GM21390 (cell line): ENCODE results near the gene BEND6.

ENCODE experiments used
- ATAC-seq: cut with Tn5 transposase; IDR thresholded peaks from one replicate; pipeline ENCODE4 v1.9.1; 2021; ENCODE audit not compliant: unreplicated experiment

BEND6 gene, protein sequence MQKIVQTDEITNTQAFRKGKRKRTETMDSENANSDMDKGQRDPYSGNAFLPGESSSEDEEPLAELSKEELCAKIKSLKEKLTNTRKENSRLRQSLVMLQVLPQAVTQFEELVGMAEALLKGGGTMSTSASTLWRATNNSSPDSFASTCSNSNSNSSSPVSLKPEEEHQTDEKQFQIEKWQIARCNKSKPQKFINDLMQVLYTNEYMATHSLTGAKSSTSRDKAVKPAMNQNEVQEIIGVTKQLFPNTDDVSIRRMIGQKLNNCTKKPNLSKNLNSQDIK

DNA sequence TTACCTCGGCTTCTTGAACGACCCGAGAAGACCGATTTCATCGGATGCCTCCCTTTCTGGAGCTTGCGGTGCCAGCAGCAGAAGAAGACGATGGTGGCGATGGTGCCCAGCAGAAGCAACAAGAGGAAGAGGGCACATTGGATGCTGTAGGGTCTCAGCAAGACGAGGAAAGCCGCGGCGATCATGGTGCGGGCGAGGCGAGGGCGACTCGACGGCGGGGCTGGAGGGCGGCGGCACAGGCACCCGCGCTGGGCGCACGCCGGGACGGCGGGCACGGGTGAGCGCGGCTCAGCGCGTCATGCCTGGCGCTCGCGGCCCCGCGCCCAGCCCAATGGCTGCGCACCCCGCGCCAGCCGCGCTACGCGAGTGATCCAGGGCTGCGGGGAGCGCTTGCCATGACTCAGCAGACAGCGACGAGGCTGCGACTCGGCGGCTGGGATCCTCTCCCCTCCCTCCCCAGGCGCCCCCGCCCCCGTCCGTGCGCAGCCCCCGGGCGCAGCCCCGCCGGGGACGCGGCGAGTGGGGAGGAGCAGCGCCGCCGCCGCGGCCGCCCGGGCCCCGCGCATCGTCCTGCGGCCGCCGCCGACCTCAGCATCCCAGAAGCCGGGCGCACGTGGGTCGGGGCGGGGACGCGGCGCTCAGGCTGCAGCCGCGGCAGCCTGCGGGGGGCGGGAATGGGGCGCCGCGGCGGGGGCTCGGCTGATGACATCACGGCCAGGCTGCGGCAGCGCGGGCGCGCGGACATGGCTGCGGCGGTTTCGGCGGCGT lies at the start of gene BEND6:
BEND6 (plus strand) TSS at position 705 of the 768 bp plus-strand sequence. CDS start 26,704 bp downstream, outside the sequence.
- peak; percentile 42 for ATAC-seq

DNA sequence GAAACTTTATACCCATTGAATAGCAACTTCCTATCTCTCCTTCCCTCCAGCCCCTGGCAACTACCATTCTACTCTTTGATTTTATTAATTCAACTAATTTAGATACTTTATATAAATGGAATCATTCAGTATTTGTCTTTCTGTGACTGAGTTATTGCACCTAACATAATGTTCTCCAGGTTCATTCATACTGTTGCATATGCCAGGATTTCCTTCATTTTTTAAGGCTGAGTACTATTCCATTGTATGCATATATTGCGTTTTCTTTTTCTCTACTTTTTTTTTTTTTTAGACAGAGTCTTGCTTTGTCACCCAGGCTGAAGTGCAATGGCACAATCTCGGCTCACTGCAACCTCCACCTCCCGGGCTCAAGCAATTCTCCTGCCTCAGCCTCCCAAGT lies 49.5 kb upstream of the BEND6 start:
- no peak for ATAC-seq

DNA sequence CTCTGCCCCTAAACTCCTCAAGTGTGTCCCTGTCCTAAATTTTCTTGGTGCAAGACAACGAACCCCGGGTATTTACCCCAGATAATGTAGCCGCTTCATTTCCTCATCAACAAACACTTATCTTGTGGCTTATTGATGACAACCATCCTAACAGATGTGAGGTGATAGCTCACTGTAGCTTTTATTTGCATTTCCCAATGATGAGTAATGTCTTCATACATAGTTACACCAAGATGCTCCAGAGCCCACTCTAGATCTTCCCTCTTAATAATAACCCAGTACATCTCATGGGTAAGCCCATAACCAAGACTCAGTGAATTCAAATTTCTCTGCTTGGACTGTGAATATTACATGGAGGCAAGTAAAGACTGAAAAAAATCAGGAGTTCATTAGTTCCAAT lies 48.2 kb upstream of the BEND6 start:
- ATAC-seq = no peak

DNA sequence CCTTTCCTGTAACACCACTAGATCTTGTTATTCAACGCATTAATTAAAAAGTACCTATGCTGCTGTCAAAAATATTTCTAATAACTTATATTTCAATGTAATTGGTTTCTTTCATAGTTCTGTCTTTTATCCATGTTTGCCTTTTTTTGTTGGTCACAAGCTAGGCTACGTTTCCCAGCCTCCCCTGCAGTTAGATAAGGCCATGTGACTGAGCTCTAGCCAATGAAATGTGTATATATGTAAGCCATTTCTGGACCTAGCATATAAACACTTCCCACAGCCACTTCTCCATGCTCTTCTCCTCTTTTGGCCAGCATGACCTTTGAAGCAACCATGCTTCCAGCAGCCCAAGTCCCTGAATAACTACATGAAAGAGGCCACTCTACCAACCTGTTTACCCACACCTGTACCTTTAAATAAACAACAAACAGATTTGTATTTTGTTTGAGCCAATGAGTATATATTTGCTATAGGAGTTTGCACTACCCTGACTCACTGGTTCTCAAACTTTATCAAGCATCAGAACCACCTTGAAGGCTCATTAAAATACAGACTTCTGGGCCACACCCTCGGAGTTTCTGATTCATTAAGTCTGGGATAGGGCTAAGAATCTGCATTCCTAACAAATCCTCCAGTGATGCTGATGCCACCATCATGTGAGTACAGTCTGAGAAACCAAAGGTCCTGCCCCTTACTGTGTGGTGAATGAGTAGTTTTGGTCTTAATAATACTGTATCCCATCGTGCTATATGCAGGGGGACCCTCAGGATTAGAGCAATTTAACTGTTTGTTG lies 45.6 kb upstream of the BEND6 start:
- ATAC-seq = no peak

DNA sequence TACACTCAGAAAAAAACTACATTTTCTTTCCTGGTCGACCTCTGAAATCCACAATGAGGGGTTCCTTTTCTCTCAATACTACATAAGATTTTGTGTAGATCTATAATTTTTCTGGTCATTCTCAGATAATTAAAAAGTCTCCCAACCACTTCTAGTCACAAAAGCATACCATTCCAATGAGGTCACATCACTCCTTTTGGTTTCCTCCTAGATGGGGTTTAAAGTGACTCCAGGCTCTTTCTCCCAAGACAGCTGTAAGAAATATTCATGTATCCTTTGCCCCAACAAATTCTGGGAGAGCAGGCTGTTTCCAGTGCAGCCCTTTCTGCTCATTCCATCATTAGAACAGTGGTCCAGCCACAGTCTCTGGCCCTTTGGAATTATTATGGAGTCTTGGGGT lies 43.1 kb upstream of the BEND6 start:
- ATAC-seq = no peak

DNA sequence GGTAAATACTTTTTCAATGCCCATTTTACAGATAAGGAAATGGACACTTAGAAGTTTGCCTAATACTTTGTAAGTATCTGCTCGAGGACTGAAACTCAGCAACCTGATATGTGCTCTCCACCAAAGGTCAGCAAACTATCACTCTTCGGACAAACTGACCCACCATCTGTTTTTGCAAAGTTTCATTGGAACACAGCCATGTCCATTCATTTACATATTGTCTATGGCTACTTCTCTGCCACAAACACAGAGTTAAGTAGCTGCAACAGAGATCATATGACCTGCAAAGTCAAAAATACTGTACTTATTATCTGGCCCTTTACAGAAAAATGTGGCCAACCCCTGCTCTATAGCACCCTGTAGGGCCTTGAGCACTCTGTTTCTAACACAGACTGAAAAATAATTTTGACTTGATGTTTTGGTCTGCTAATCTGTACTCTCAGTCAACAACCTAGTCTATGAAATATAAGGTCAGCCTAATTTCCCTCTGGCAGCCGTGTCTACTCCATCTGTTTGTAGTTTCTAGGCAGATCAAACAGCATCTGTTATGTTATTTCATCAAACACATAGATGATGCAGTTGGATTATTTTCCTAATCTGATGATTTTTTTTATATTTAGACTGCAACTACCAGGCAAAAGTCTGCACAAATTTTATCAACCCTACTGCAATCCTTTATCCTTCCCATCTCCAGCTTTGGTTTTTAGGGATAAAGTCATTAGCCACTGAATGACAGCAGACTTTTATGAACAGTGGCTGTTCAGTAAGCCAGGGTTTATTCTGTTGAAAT lies 41.4 kb upstream of the BEND6 start:
- ATAC-seq = no peak

DNA sequence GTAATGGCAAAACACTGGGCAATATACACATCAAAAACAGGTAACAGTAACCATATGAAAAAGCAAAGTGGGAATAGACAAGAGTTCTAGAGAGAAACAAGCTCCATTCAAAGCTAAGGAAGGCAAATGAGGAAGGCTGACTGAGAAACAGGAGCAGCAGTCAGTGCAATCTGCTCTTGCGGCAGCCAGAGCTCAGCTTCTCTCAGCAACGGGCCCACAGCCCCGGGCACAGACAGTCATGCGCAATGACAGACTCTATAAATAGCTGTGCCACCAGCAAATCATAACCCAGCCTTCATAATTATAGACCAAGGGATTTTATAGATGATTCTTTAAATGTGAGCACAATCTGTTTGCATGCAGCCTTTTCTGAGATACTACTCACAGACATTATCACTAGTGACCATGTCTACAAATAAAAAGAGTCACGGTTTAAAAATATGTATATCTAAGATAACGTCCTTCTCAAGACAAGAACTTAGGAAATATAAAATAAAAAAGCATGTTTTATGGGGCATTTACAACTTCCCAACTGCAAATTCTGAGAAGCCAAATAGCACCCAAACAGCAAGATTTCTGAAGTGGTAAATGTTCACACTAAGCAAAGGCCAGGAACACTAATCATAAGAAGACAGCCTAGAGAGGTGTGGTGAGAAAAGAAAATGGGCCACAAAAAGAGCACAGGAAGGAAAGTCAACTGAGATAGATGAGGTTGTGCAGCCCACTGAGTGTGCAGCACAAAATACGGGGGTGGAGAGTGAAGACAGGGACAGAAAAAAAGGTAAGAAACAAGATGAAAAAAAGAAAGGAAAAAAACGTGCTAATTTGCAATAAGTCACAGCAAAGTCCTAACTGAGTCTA lies 39.9 kb upstream of the BEND6 start:
- no peak for ATAC-seq

DNA sequence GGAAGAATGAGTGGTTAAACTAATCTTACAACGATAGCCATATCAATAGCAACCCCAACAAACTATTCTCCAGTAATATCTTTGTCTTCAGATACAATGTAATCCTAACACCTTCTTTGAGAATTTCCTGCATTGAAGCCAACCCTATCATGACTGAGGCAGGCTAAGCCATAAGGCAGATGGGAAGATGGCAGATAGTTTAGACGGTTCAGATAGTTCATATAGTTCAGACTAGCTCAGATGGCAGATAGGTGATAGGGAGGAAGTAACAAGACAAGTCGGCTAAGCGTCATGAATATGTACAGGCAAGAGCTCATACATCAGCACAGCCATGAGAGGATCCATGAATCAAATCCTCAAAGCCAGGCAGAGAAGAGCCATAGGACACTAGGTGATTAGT lies 39.1 kb upstream of the BEND6 start:
- no peak for ATAC-seq

DNA sequence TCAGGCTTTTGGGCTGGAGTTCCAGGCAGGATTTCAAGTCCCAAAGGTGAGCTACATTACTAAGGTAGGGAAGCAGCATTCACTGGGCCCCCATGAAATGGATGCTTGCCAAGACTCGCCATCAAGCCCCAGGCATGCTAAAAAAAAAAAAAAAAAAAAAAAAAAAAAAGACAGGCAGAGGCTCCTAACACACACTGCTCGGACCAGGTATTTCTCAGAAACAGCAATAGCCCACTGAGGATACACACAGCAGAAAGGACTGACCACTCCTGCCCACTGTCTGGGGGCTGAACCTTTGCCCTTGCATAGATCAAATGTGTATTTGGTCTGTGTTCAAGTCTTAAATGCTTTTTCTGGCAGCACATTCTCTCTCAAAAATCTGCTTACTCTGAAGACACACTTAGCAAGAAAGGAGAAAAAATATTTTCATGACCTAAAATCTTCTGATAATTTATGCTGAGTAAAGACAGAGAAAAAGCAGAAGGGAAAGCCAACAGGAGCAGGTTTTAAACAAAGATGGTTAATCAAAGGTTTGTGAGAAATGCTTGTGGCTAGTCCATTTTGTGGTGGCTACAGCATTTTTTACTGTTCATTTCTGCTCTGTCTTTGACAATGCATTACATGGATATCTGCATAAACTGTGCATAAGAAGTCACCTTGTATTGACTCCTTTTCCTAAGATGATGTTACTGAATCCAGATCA lies 37.9 kb upstream of the BEND6 start:
- no peak for ATAC-seq

DNA sequence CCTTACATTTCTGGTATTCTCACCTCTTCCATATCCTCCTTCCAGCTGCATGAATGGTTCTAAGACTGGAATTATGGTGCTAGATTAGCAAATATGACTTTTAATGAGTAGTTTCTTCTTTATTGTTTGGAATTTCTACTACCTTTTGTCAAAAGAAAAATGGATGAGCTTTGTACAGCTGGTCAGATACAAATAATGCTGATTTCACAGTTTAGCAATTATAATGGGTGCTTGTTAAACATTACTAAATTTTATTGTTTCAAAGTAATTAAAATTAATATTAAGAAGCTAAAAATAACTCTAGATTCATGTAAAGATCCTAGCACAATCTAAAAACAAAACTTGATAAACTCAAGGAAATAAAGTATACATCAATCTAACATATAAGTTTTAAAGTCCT lies 32.3 kb upstream of the BEND6 start:
- no peak for ATAC-seq

DNA sequence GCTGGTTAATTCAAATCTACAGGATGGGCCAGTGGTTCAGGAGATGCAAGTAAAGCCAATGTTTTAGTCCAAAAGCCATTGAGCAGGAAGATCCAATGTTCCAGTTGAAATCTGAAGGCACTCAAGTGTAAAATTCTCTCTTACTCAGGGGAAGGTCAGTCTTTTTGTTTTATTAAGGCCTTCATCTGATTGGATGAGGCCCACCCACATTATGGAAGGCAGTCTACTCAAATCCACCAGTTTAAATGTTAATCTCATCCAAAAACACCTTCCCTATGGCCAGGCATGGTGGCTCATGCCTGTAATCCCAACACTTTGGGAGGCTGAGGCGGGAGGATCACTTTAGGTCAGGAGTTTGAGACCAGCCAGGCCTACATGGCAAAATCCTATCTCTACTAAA lies 31.3 kb upstream of the BEND6 start:
- ATAC-seq = no peak

DNA sequence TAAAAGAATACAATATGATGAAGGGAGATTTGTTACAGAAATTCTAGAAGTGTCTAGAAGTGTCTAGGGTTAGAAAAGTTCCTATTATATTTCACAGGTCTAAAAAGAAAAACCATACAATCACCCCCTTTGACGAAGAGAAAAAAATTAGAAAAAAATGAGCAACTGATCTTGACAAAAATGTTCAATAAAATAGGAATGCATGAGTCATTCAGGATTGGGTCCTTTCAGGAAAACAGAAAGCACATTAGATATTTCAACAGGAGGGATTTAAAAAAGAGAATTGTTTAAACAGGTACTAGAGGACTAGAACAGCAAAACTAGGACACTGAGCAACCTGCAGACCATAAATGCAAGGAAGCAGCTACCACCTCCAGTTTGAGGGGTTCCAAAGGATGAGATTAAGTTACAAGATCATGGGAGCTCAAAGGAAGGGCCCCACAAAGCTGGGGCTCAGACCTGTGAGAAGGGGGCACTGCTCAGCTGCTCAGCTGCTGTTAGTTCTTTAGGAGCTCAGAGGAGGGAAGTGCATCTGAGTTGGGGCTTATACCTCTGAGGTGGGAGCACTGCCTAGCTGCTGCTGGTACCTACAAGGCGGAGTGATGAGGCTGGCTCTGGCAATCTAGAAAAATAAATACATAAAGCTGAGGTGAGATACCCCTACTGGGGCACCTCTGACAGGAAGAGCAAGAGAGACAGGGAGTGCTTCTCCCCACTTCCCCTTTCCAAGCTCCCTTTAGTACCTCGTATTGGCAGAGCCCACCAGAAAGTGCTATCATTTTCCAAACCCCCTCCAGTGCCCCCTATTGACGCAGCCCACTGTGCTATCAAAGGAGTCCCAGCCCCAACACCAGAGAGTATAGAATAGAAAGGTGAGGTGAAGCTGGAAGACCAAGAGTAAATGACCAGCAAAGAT lies 27.1 kb upstream of the BEND6 start:
- ATAC-seq = no peak

DNA sequence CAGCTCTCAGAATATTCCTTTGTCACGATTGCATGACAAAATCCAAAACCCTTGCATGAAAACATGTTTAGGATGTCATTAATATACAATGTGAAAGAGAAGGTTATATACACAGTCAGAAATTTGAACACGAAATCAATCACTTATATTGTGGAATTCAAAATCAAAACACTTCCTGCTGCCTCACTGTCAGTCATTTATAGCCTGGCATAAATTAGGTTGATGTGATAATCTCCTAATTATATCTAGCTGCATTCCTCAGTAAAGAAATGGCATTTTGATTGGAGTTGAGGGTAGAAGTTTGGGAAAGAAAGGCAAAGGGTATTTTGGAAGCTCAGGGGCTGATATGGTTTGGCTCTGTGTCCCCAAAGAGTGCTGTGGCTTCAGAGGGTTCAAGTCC lies 24.1 kb upstream of the BEND6 start:
- ATAC-seq = no peak

DNA sequence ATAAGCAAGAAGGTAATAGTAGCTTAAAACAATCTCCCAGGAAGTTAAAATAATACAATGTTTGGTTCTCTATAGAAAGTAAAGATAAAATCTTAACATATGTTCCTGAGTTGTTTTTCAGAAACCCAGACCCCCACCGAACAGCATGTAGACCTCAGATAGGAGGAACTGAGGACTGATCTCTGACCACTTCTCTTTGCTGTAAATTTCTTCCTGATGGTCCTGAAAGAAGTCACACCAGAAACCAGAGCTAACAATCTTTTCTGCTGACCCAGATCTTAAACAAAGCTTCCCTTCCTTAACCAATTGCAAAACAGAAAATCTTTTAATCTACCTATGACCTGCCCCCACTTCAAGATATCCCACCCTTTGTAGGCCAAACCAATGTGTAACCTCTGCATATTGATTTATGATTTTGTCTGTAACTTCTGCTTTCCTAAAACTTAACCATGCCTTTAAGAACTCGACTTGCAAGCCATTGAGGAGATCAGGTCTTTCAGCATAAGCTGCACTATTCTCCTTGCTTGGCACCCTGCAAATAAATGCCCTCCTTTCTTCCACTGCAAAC lies 21.9 kb upstream of the BEND6 start:
- no peak for ATAC-seq

DNA sequence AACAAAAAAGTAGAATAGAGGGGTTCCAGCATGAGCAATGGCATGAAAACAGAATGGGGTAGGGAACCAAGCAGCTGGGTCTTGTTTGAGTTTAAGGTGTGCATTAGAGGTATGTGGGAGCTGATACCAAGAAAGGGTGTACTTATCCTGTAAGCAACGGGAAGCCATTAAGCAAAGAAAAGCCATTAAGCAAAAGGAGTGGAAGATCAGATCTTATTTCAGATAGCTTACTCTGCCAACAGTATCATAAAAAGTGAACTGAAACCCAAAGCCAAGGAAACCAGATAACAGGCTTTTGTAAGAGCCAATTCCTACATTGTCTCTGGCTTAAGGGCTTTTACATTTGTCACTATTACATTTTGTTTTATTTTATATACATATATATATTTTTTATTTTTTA lies 21.3 kb upstream of the BEND6 start:
- ATAC-seq = peak; percentile 50

DNA sequence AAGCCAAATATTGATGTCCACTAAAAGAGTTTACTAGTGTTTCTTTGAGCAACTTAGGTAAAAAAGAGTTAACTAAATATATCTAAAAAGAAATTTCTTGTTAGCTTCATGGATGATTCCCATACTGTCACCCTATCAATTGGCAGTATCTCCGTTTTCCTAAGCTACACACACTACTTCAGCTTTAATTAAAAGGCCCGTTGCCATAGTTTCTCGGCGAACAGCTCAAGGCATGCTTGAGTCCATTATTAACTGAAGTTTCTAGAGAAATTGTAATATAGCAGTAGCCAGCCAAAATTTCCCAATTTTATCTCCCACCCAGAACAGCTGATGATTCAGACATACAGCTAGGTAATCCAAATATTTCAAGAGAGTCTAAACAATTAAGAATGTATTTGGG lies 20.0 kb upstream of the BEND6 start:
- ATAC-seq = no peak

DNA sequence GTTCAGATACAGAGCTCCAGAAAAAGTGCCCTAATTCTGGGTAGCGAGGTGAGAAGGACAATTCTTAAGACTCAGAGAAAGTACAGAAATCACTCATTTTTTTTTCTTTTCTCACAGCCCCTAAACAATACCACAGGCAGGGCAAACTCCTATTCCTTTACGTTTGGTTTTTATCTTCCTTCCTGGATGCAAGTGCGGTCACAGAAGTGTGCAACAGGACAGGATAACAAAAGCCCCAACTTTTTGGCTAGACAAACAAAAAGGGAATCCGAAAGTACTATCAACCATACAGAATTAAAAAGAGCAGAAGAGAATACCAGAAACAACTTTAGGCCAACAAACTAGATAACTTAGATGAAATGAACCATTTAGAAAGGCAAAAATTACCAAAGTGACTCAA lies 18.4 kb upstream of the BEND6 start:
- no peak for ATAC-seq

DNA sequence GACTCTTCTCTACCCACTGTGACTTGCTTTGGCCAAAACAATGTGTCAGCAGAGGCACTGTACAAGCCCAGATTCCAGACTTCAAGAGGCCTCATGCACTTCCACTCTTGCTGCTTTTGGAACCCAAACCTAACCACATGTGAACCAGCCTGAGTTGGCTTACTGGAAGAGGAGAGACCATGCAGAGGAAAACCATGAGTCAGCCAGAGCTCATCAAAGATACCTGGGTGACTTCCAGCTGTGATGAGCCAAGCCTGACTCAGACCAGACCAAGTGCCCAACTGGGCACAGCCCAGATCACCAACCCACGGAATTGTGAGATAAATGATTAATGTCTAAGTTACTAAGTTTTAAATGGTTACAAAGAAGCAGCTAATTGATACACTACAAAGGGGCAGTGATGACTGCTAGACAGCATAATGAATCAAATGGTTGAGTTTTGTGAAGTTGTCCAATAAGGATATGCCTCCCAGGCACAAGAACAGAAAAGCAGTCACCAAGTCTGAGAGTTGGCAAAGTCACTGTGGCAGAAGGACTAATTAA lies 16.2 kb upstream of the BEND6 start:
- no peak for ATAC-seq
